HG03432 (cell line): ENCODE measurements around the gene LDB2.
"Not testable (repeated sequence)": the region's sequence is repeated elsewhere in the genome, so short reads cannot be mapped to it uniquely, and the experiment has no call there.

ENCODE experiments used
- ATAC-seq: cut with Tn5 transposase; IDR thresholded peaks from one replicate; pipeline ENCODE4 v1.9.1; 2021; ENCODE audit warnings: mild to moderate bottlenecking, moderate library complexity; ENCODE audit not compliant: unreplicated experiment

Gene LDB2

DNA sequence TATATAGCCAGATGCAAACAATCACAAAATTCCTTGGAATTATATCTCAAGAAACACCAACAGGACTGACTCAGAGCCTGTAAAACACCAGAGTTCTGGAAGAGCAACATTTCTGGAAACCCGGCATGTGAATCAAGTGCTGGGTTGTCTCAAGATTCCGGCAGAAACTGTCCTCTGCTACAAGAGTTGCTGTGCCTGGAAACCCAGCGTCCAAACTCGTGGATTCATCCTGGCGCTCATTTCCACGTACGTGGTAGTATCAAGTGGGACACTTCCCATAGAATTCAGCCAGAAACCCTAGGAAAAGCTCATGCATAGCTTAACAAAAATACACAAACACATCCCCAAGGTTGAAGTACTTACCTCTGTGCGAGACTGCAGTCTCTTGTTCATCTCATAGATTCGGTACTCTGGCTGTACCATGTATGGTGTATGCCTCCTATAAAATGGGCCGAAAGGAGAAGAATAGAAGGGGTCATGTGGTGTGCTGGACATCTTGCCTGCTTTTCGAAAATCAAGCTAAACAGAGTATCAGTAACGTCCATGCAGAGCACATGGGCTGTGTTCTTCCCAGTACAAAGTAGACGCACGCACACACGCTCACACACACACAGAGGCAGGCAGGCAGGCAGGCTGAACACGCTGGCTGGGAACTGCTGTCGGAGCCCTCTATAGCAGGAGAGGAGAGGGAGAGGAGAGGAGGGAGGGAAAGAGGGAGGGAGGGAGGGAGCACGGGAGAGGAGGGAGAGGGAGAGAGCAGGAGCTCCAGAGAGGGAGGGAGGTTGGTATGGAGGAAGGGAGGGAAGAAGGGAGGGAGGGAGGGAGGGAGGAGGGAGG lies at the start of gene LDB2:
TSS of gene LDB2 (minus strand) at position 655 of the 837 bp plus-strand sequence.
- no peak for ATAC-seq

- no peak for ATAC-seq
Measured at GRCh38 chr4:16942491-16942890, 44.0 kb upstream of the LDB2 start.

DNA sequence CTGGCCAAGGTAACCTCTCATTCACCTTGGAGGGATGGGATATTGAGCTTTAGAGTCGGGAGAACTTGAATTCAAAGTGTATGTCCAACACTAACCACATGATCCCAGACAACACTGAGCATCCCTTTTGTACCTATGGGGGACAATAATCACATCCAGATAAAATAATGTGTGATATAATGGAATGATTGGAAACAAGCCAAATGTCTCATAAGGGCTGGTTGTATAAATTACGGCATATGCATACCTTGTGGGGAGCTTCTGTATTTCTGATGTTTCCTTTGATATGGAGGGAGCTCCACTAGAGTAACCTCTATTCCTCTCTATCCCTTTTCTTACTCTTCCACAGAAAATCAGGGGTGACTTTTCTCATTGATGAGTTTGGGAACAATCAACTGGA lies 40.7 kb upstream of the LDB2 start:
- no peak for ATAC-seq

- ATAC-seq: no peak
Measured at GRCh38 chr4:16938512-16939040, 40.1 kb upstream of the LDB2 start.

DNA sequence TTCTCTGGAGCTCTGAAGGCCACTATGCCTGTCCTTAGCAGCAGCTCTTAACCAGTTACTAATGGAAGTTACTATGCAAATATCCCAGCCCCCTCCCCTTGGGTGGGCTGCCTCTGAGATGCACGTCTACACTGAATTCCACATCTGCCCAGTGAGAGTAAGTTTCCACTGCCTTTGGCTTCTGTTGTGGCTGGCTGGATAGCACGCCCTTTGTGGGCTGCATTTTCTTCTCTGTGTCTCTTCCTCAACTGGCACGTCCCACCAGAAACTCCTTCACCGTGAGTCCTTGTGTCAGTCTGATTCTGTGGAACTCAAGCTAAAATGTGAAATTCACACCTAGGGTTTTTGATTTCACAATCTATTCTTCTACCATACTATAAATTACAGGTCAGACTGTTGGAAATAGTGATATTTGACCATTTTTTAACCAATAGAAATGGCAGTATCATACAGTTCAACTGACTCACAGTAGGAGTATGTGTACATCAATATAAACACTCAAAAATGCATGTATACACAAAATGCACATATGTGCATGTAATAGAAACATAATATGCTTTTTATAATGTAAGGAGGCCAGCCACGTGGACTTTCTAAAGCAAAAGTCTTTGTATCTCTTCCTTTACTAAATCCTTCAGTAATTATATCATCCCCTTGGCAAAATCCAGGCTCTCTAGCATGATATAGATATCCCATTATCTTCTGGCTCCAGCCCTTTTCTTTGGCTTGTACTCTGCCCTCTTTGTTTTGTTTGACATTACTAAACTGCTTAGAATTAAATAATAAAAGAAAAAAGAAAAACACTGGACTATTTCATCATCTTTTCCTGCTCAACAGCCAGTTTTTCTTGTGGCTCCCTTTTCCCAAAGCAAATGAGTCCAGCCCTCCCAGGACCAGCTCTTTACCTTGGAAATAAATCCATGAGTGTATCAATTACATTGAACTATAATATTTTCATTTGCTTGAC lies 33.2 kb upstream of the LDB2 start:
- ATAC-seq: no peak

GRCh38 chr4:16926214-16926613 lies 27.8 kb upstream of the LDB2 start:
- ATAC-seq: no peak

DNA sequence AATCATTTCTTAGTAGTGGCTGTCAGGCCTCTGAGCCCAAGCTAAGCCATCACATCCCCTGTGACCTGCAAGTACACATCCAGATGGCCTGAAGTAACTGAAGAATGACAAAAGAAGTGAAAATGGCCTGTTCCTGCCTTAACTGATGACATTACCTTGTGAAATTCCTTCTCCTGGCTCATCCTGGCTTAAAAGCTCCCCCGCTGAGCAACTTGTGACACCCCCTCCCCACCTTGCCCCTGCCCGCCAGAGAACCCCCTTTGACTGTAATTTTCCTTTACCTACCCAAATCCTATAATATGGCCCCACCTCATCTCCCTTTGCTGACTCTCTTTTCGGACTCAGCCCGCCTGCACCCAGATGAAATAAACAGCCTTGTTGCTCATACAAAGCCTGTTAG lies 20.3 kb upstream of the LDB2 start:
- not testable (repeated sequence) for ATAC-seq

GRCh38 chr4:16916719-16917337 lies 18.4 kb upstream of the LDB2 start:
- peak; percentile 99 for ATAC-seq

DNA sequence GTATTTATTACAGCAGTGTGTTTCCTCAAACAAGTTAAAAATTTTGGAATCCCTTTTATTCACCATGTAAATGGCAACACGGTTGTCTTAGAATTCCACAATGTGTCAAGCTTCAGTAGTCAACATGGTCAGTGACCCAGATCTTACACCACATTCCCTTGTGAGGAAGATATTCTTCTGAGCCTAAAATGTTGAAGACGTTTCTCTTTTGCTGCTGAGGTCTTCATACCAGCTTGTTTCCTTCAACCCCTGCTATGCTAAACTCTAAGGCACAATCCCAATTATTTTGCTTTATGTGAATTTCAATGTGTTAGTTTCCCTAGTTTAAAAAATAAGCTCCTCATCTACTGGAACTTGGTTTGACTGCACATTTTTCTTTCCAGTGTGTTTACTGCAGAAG lies 17.6 kb upstream of the LDB2 start:
- ATAC-seq: no peak

DNA sequence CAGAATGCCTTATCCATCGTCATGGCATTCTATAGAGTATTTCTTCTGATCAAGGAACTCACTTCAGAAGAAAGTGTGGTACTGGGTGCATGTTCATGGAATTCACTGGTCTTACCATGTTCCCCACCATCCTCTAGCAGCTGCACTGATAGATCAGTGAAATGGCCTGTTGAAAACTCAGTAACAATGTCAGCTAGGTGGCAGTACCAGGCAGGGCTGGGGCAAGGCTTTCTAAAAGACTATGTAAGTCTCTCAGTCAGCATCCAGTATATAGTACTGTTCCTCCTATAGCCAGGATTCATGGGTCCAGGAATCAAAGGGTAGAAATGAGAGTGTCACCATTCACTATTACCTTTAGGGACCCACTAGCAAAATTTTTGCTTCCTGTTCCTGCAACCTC lies 15.8 kb upstream of the LDB2 start:
- no peak for ATAC-seq

GRCh38 chr4:16912896-16913295 lies 14.5 kb upstream of the LDB2 start:
- no peak for ATAC-seq

GRCh38 chr4:16909281-16909680 lies 10.8 kb upstream of the LDB2 start:
- no peak for ATAC-seq

DNA sequence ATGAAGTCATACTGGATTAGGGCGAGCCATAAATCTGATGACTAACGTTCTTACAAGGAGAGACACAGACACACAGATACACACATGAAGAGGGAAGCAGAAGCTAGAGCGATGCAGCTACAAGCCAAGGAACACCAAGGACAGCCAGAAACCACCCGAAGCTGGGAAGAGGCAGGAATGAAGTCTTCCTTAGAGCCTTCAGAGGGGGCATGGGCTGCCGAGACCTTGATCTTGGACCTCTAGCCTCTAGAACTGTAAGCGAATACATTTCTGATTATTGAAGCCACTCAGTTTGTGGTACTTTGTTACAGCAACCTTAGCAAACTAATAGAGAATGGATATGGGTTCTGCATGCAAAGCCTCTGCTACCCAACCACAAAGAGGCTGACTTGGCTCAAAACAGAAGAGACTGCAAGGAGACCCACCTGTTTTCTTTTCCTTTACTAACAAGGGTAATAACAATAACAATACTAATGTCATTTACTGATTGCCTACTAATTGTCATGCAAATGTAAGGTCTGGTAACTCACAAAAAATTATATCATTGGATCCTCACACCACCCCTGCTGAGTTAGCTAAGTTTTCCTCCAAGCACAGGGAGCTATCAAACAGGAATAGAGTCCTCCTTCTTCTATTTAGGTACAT lies 10.1 kb upstream of the LDB2 start:
- ATAC-seq: no peak

GRCh38 chr4:16900325-16900724 lies 1.9 kb upstream of the LDB2 start:
- ATAC-seq: no peak

GRCh38 chr4:16896881-16897750 lies 1.3 kb downstream of the LDB2 start:
- no peak for ATAC-seq

DNA sequence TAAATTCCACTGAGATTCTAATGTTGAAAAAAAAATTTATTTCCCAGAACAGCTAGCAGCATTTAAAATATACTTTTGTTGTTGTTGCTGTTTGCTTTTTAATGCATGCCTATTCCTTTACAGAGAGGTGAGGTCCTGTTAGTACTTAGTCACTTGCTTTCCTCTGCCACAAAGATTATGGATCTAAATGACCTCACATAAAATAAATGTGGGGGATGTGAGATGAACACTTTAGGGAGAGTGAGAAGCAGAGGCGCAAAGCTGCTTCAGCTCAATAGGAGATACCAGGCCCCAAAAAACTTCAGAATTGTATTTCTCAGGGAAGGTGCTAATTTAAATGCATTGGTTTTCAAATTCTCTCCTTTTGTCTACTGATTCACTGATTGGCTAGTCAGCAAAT lies 4.0 kb downstream of the LDB2 start:
- ATAC-seq: no peak

- no peak for ATAC-seq
Measured at GRCh38 chr4:16893141-16893651, 5.2 kb downstream of the LDB2 start.

DNA sequence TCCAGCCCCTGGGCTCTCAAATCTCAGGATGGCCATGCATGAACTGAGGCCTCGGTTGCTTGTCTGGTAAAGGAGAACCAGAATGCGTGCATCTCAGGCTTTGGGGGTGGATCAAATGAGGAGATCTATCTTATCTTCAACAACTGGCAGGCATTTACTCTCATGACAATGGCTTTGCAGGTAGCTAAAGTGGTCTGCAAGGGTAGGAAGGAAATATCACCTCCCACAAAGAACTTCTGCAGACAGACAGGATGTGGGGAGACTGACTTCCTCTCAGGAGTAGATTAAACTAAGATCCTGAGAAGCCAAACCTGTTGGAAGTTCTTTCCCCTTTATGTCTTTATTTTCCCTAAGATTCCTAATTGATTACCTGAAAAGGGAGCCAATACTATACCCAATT lies 7.8 kb downstream of the LDB2 start:
- ATAC-seq: no peak

GRCh38 chr4:16889945-16890344 lies 8.5 kb downstream of the LDB2 start:
- ATAC-seq: no peak
